NOMO-1 treated with DMSO at 0.1 percent for 48 hours (cell line): ENCODE measurements around the gene CLCN5.

Experiments used
- DNase-seq: peaks from one replicate; lab custom pipeline; 2025; ENCODE audit not compliant: unreplicated experiment; lab: John Stamatoyannopoulos, UW

Gene CLCN5

DNA sequence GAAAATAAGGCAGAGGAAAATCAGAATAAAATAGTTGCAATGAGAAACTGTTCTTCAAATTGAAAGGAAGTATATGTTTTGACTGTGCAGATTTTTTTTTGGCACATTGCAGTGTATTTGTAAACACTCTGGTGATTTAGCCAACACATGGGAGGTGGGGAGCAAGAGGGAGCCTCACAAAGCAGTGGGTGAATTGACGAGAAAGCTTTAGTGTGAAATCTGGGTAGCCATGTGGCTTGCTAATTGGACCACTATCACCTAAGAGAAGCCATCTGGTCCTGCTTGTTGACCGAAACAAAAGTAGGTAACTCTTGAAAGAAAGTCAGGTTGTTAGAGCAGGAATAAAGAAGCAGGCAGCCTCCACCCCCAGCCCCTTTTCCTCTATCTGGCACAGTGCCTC is 10.4 kb downstream of the CLCN5 start:
- DNase-seq: no peak

DNA sequence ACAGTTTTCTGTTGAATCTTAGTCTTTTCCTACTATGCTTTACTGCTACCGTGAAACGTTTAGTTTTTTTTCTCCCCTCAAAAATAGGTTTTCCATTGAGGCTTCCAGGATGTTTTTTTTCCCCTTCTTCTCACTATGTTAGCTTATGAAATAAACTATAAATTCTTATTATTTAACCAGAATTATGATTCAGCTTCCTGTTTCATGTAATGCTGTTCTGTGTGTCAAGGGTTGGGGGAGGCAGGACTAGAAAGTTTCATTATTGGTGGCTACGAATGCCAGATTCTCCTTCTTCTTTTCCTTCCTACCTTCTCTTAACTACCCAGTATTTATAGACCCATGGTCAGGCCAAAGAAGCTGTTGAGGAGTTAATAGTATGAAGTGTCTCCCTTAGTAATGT is 11.8 kb downstream of the CLCN5 start:
- DNase-seq: peak; percentile 38

- DNase-seq: no peak
Observed at GRCh38 chrX:49934729-49935128, 12.3 kb downstream of the CLCN5 start.

DNA sequence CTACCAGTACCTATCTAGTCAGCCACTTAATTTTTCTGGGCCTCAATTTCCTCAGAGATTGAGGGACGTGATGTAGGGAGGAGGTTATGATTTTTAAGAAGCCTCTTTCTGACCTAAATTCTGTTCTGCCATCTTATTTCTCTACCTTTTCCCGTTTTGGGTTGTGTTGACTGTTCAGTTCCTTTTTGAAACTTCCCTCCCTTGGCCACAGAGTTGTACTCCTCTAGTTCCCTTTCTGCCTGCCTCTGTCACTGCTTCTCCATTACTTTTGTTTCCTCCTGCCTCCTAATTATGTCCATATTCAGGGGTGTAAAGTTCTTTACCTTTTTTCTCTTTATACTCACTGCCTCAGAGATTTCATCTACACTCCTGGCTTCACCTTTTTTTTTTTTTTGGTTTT is 25.4 kb downstream of the CLCN5 start:
- peak; percentile 60 for DNase-seq

- DNase-seq: no peak
Observed at GRCh38 chrX:49949961-49950360, 27.6 kb downstream of the CLCN5 start.

- no peak for DNase-seq
Observed at GRCh38 chrX:49951524-49952193, 29.3 kb downstream of the CLCN5 start.

- DNase-seq: no peak
Observed at GRCh38 chrX:49956313-49956712, 33.9 kb downstream of the CLCN5 start.

DNA sequence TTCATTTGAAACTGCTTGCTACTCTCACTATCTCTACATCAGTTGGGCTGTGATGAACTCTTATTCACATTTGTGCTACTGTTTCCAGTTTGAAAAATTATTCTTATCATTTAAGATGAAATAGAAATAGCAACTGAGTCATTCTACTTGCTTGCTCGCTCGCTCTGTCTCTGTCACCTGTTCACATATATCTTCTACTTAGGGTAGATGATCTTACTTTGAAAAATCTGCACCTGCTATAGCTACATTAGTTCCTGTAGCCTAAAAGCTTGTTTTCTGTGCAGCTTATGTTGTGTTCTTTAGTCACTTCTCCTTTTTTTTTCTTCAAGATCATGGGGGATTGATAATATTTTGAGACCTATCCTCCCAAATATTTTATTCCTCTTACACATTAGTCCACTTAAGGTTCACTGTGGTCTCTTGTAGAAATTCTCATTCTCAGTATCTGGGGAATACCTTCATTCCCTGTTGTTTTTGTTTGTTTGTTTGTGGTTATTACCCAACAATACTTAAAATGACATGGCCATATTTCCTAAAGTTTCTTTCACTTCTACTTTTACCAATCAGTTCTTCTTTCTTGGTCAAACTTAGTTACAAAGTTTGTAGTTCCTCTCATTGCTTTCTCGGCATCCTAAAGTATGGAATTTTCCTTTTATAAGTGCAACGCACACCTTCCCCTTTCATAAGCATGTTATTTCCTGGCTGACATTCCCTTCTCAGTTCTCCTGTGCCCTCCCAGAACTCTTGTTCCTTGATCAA is 36.5 kb downstream of the CLCN5 start:
- peak; percentile 23 for DNase-seq

- DNase-seq: no peak
Observed at GRCh38 chrX:49959602-49960001, 37.2 kb downstream of the CLCN5 start.

DNA sequence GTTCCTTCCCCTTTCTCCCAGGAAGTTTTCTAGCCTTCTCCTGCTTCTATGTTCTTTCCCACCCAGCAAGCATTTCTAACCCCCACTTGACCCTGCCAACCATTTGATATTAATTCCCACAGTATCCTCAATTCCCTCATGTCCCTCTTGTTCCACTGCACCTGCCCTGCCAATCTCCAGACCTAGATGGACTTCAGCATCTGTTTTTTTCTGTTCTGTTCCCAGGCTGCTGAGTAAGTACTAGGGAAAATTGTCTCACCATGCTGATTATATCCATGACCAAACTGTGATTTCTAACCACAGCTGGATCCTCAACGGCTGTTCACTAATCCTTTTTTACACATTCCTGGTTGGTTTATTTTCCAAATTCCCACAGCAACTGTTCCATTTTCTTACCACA is 37.7 kb downstream of the CLCN5 start:
- DNase-seq: no peak

DNA sequence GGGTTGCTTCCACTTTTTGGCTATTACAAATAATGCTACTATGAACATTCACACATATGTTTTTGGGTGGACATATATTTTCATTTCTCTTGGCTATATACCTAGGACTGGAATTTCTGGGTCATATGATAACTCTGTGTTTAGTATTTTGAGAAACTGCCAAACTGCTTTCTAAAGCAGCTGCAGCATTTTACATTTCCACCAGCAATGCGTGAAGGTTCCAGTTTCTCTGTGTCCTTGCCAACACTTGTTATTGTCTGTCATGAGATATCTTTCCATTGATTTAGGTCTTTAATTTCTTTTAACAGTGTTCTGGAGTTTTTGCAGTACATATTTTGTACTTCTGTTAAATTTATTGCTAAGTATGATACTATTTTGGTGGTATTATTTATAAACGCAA is 48.3 kb downstream of the CLCN5 start:
- DNase-seq: no peak

DNA sequence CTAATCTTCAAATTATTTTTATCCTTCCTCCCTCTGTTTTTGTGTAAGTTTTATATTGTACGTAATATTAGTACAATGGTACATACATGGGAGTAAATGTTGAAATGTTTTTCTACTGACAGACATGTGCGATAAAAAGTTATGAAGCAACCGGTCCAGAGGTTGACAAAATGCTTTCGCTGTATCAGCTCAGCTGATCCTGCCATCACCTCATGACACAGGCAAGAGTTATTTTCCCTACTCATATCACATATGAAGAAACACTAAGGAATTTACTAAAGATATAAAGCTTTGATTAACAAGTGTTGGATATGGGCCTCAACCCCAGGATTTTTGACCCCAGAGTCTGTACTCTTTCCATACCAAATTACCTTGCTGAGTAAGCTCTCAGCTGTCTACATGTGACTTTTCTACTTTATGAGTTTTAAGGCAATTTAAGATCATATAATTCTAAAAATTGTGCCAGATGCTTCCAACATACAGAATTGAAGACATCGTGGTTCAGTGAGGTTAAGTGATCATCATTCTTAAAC is 50.0 kb downstream of the CLCN5 start:
- DNase-seq: no peak

- no peak for DNase-seq
Observed at GRCh38 chrX:49976682-49977197, 54.3 kb downstream of the CLCN5 start.

GRCh38 chrX:49977319-49978090 is 55.1 kb downstream of the CLCN5 start:
- no peak for DNase-seq

DNA sequence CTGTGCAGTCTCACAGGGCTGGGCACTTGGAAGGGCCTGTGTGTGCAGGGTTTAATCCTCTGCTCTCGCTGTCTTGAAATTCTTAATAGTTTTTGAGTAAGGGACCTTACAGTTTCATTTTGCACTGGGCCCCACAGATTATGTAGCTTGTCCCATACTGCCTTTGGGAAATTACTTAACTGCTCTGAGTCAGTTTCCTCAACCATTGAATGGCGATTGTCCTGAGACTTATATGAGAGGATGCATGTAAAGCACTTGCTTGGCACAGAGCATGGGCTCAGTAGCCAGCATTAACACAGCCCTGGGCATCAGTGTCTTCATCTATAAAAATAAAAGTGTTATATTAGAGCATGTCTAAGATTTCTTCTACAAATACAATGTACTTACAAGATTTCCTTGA is 55.8 kb downstream of the CLCN5 start:
- peak; percentile 19 for DNase-seq

GRCh38 chrX:49986058-49986457 is 63.7 kb downstream of the CLCN5 start:
- DNase-seq: no peak

GRCh38 chrX:49987651-49988050 is 65.3 kb downstream of the CLCN5 start:
- DNase-seq: no peak

DNA sequence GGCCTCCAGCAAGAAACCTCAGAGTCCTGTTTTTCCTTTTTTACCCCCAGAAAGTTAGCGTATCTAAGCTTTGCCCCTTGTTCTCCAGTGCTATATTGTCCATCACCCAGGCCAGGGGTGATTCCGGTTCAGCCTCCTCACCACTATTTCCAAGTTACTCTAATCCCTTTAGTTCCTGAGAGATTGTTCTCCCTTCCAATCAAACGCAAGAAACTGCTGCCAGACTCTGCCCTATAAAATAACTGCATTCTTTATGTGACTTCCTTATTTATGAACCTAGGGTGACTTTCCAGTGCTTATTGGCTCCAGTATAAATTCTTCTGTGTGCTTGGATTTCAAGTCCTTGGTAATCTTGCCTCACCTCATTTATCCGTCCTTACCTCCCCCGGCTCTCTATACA is 65.7 kb downstream of the CLCN5 start:
- DNase-seq: no peak

GRCh38 chrX:49991758-49992157 is 69.4 kb downstream of the CLCN5 start:
- DNase-seq: no peak

- no peak for DNase-seq
Observed at GRCh38 chrX:49992853-49993252, 70.5 kb downstream of the CLCN5 start.

GRCh38 chrX:49993661-49994060 is 71.3 kb downstream of the CLCN5 start:
- DNase-seq: no peak
